ENCODE data around the gene IMMP2L.

GRCh38 chr7:111184987-111185386, 377.3 kb downstream of the IMMP2L start:
- TF ChIP-seq, protein P1, sequence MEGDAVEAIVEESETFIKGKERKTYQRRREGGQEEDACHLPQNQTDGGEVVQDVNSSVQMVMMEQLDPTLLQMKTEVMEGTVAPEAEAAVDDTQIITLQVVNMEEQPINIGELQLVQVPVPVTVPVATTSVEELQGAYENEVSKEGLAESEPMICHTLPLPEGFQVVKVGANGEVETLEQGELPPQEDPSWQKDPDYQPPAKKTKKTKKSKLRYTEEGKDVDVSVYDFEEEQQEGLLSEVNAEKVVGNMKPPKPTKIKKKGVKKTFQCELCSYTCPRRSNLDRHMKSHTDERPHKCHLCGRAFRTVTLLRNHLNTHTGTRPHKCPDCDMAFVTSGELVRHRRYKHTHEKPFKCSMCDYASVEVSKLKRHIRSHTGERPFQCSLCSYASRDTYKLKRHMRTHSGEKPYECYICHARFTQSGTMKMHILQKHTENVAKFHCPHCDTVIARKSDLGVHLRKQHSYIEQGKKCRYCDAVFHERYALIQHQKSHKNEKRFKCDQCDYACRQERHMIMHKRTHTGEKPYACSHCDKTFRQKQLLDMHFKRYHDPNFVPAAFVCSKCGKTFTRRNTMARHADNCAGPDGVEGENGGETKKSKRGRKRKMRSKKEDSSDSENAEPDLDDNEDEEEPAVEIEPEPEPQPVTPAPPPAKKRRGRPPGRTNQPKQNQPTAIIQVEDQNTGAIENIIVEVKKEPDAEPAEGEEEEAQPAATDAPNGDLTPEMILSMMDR (IDR thresholded peaks at IDR 0.05) = no peak
- no peak for TF ChIP-seq POLR2A (IDR thresholded peaks at IDR 0.05)

All from uterus (tissue), 2 donors.